IMR-90 (cell line): Measurements from ENCODE around the gene ACOX3. TPM values are rescaled to one million over a fixed set of nuclear protein-coding genes. Genes with fewer than 3 reads are reported as not detected.

Experiments
- ATAC-seq: fragments of 200-7000 bp; cut with Tn5 transposase; 2 replicates; pipeline ENCODE4 v1.9.1; 2020; ENCODE audit warnings: low read depth, mild to moderate bottlenecking, moderate library complexity
- BruUV-seq: library from RNA; stranded (reverse); fragments of 400-500 nt; replicated peaks from 2 replicates; lab custom pipeline; 2021; lab: Mats Ljungman, UMichigan
- CTCF ChIA-PET: fragments of 300-600 bp; formaldehyde crosslinking; extraction: SDS; loops from one replicate; lab custom pipeline; 2021; ENCODE audit warnings: antibody characterized with exemption; lab: Yijun Ruan, JAX
- POLR2A ChIA-PET: fragments of 300-600 bp; sonication (Branson Sonifier 250); formaldehyde crosslinking; loops from one replicate; lab custom pipeline; 2022; ENCODE audit warnings: antibody characterized with exemption; ENCODE audit not compliant: unreplicated experiment; lab: Charles Lee
- DNase-seq: peaks from one replicate; pipeline ENCODE4 v3.0.0; 2013
- H2AFZ ChIP-seq: replicated peaks from 2 replicates; pipeline ENCODE3; 2013; ENCODE audit warnings: low read length, mild to moderate bottlenecking; ENCODE audit not compliant: poor library complexity
- H2AK5ac ChIP-seq: 2 replicates; pipeline ENCODE4 v1.6.1; 2013; ENCODE audit warnings: low read depth, low read length, inconsistent platforms
- H2AK9ac ChIP-seq: replicated peaks from 2 replicates; pipeline ENCODE3; 2013; ENCODE audit warnings: mild to moderate bottlenecking, low read depth, low read length, moderate library complexity; ENCODE audit not compliant: poor library complexity
- H2BK120ac ChIP-seq: 2 replicates; pipeline ENCODE4 v1.6.1; 2013; ENCODE audit warnings: low read depth, low read length, inconsistent platforms
- H2BK15ac ChIP-seq: 3 replicates; pipeline ENCODE4 v1.6.1; 2013; ENCODE audit warnings: low read depth, low read length, inconsistent platforms
- H2BK20ac ChIP-seq: 2 replicates; pipeline ENCODE4 v1.6.1; 2013; ENCODE audit warnings: low read depth, mild to moderate bottlenecking, inconsistent platforms, low read length, moderate library complexity
- H2BK5ac ChIP-seq: 2 replicates; pipeline ENCODE4 v1.6.1; 2013; ENCODE audit warnings: mild to moderate bottlenecking, low read depth, low read length, inconsistent platforms; ENCODE audit not compliant: poor library complexity, severe bottlenecking
- H3K14ac ChIP-seq: replicated peaks from 2 replicates; pipeline ENCODE4 v1.6.1; 2013; ENCODE audit warnings: low read depth, low read length, inconsistent platforms
- H3K18ac ChIP-seq: 2 replicates; pipeline ENCODE4 v1.6.1; 2013; ENCODE audit warnings: low read depth, low read length, control low read depth
- H3K23ac ChIP-seq: 2 replicates; pipeline ENCODE4 v1.6.1; 2013; ENCODE audit warnings: low read depth, low read length, inconsistent platforms
- H3K27ac ChIP-seq: 2 replicates; pipeline ENCODE4 v1.5.1; 2013; ENCODE audit warnings: mild to moderate bottlenecking, control low read depth, low read length; ENCODE audit not compliant: insufficient read depth
- H3K27me3 ChIP-seq: 2 replicates; pipeline ENCODE4 v1.6.1; 2013; ENCODE audit warnings: low read length; ENCODE audit not compliant: control insufficient read depth, insufficient read depth
- H3K36me3 ChIP-seq: 2 replicates; pipeline ENCODE4 v1.6.1; 2013; ENCODE audit warnings: low read length, mixed read lengths; ENCODE audit not compliant: control insufficient read depth, insufficient read depth
- H3K4ac ChIP-seq: 2 replicates; pipeline ENCODE4 v1.6.1; 2013; ENCODE audit warnings: low read depth, low read length, inconsistent platforms
- H3K4me1 ChIP-seq: 2 replicates; pipeline ENCODE4 v1.6.1; 2013; ENCODE audit warnings: low read length, mixed read lengths; ENCODE audit not compliant: control insufficient read depth, insufficient read depth
- H3K4me2 ChIP-seq: 2 replicates; pipeline ENCODE4 v1.6.1; 2013; ENCODE audit warnings: low read depth, mild to moderate bottlenecking, control low read depth, low read length, moderate library complexity
- H3K4me3 ChIP-seq: 2 replicates; pipeline ENCODE4 v1.5.1; 2013; ENCODE audit warnings: low read depth, mild to moderate bottlenecking, control low read depth, low read length, moderate library complexity; ENCODE audit not compliant: insufficient read depth
- H3K56ac ChIP-seq: 2 replicates; pipeline ENCODE4 v1.6.1; 2013; ENCODE audit warnings: low read length, inconsistent platforms; ENCODE audit not compliant: insufficient read depth; ENCODE audit errors: extremely low read depth
- H3K79me1 ChIP-seq, 2 experiments: 2 replicates each; pipeline ENCODE4 v1.6.1; 2013; ENCODE audit warnings: low read length in 2 of 2, inconsistent platforms in 1 of 2, low read depth in 1 of 2
- H3K9ac ChIP-seq: 2 replicates; pipeline ENCODE4 v1.6.1; 2013; ENCODE audit warnings: low read depth, low read length, control low read depth
- H3K9me1 ChIP-seq: 2 replicates; pipeline ENCODE4 v1.6.1; 2013; ENCODE audit warnings: low read length, inconsistent platforms; ENCODE audit not compliant: insufficient read depth
- H3K9me3 ChIP-seq: 2 replicates; pipeline ENCODE4 v1.6.1; 2013; ENCODE audit warnings: low read length; ENCODE audit not compliant: control insufficient read depth, insufficient read depth
- H4K20me1 ChIP-seq: 2 replicates; pipeline ENCODE4 v1.6.1; 2013; ENCODE audit warnings: low read length, inconsistent platforms; ENCODE audit not compliant: insufficient read depth
- H4K5ac ChIP-seq: 2 replicates; pipeline ENCODE4 v1.6.1; 2013; ENCODE audit warnings: mild to moderate bottlenecking, low read depth, low read length, control low read depth
- H4K8ac ChIP-seq, 2 experiments: 2 replicates each; pipeline ENCODE4 v1.6.1; 2013; ENCODE audit warnings: low read depth in 2 of 2, low read length in 2 of 2, control low read depth in 1 of 2, inconsistent platforms in 1 of 2
- H4K91ac ChIP-seq: 2 replicates; pipeline ENCODE4 v1.6.1; 2013; ENCODE audit warnings: low read depth, low read length, inconsistent platforms; ENCODE audit not compliant: insufficient read depth
- BHLHE40 ChIP-seq: fragments of 150-350 bp; IDR thresholded peaks from 2 replicates; pipeline ENCODE4 v1.6.1; 2016; ENCODE audit warnings: mild to moderate bottlenecking, low read depth, low read length
- CEBPB ChIP-seq: IDR thresholded peaks from 2 replicates; pipeline ENCODE4 v1.6.1; 2012; ENCODE audit warnings: low read depth, low read length, improper control_type of control experiment
- CTCF ChIP-seq: conservative IDR thresholded peaks from 2 replicates; pipeline ENCODE4 v1.5.1; 2012; ENCODE audit warnings: mild to moderate bottlenecking, low read depth, low read length, improper control_type of control experiment
- ELK1 ChIP-seq: fragments of 150-350 bp; IDR thresholded peaks from 2 replicates; pipeline ENCODE4 v1.6.1; 2016; ENCODE audit warnings: low read depth, mild to moderate bottlenecking, low read length, moderate library complexity, borderline replicate concordance
- FOS ChIP-seq: fragments of 150-350 bp; IDR thresholded peaks from 2 replicates; pipeline ENCODE4 v1.6.1; 2016; ENCODE audit warnings: low read depth, low read length
- MAFK ChIP-seq: IDR thresholded peaks from 2 replicates; pipeline ENCODE4 v1.6.1; 2012; ENCODE audit warnings: low read depth, low read length, improper control_type of control experiment
- MAZ ChIP-seq: IDR thresholded peaks from 2 replicates; pipeline ENCODE4 v1.6.1; 2012; ENCODE audit warnings: low read depth, mild to moderate bottlenecking, low read length, improper control_type of control experiment, moderate library complexity, borderline replicate concordance
- MXI1 ChIP-seq: IDR thresholded peaks from 2 replicates; pipeline ENCODE4 v1.6.1; 2012; ENCODE audit warnings: low read depth, mild to moderate bottlenecking, low read length, moderate library complexity, borderline replicate concordance
- NFE2L2 ChIP-seq: fragments of 150-350 bp; IDR thresholded peaks from 2 replicates; pipeline ENCODE4 v1.6.1; 2016; ENCODE audit warnings: low read depth, mild to moderate bottlenecking, low read length
- POLR2A ChIP-seq: IDR thresholded peaks from 2 replicates; pipeline ENCODE4 v1.6.1; 2012; ENCODE audit warnings: mild to moderate bottlenecking, low read depth, low read length
- RAD21 ChIP-seq: IDR thresholded peaks from 2 replicates; pipeline ENCODE4 v1.6.1; 2012; ENCODE audit warnings: low read length, improper control_type of control experiment
- RCOR1 ChIP-seq: IDR thresholded peaks from 2 replicates; pipeline ENCODE4 v1.6.1; 2012; ENCODE audit warnings: mild to moderate bottlenecking, low read length, improper control_type of control experiment; ENCODE audit not compliant: insufficient replicate concordance
- RFX5 ChIP-seq: IDR thresholded peaks from 2 replicates; pipeline ENCODE4 v1.8.0; 2012; ENCODE audit warnings: low read depth, mild to moderate bottlenecking, low read length, moderate library complexity
- SMC3 ChIP-seq: fragments of 150-350 bp; IDR thresholded peaks from 2 replicates; pipeline ENCODE4 v1.6.1; 2016; ENCODE audit warnings: low read depth, mild to moderate bottlenecking, antibody characterized with exemption, low read length, moderate library complexity
- WGBS, 2 experiments: methylation state at CpG; one replicate each; pipeline versions ENCODE4 v1.1.5 to v1.1.7; 2013; ENCODE audit warnings: missing lambda C conversion rate in 2 of 2; ENCODE audit not compliant: insufficient read length in 1 of 2; ENCODE audit errors: extremely low coverage in 2 of 2; 5-methylcytosine and 5-hydroxymethylcytosine counted together
- dilution Hi-C: fragments of 300-500 bp; cut with HindIII; formaldehyde crosslinking; loops from one replicate; pipeline ENCODE4 v1.14.3; 2018; ENCODE audit warnings: low sequenced_read_pairs; ENCODE audit not compliant: unreplicated experiment
- in situ Hi-C: fragments of 300-500 bp; cut with MboI; formaldehyde crosslinking; loops from 3 replicates; pipeline ENCODE4 v1.14.3; 2019; ENCODE audit warnings: low sequenced_read_pairs, inconsistent platforms, mixed read lengths
- intact Hi-C: fragments of 100-400 bp; cut with micrococcal nuclease; formaldehyde crosslinking; loops from 2 replicates; pipeline ENCODE4 v1.10.0; 2022
- polyA plus RNA-seq, 3 experiments: library from polyadenylated mRNA; depleted of rRNA; stranded (reverse); fragments of >200 nt; gene quantifications; 2 replicates each; pipeline ENCODE4 v1.2.3, GENCODE V29; 2012; ENCODE audit warnings: low replicate concordance in 1 of 3
- total RNA-seq: library from RNA; depleted of rRNA; stranded (reverse); fragments of >200 nt; gene quantifications from 2 replicates; pipeline ENCODE4 v1.2.3, GENCODE V29; 2012

Gene ACOX3
- total and polyA plus RNA-seq, 2 of the 4 experiments (the other 2 are of a cell fraction) = 15.2 to 25.8 TPM

- ATAC-seq = no peak
- peaks cover 0 to 4% of the 10 kb centered on the region in 2 experiments; a peak in 1 of 4 replicates for H3K79me1 ChIP-seq
Observed at GRCh38 chr4:8385611-8386010, 54.9 kb downstream of the ACOX3 start.

More at GRCh38 chr4:8385611-8386010, 54.9 kb downstream of the ACOX3 start:
- no peak overlapping the region for H2BK15ac ChIP-seq
- dilution Hi-C loops (no loop called here), in situ Hi-C loops (no loop called here), intact Hi-C loops (no loop called here)
- no peak overlapping the region for H2BK20ac ChIP-seq
- no peaks in the 10 kb centered on the region for H3K27me3 ChIP-seq
- no peak overlapping the region for H2AK5ac ChIP-seq
- no peak overlapping the region for H4K91ac ChIP-seq
- H2BK5ac ChIP-seq = no peak overlapping the region
- H3K4me1 ChIP-seq = peaks cover 2% of the 10 kb centered on the region; the same call in 1 of the 2 replicates
- H3K4ac ChIP-seq = no peak overlapping the region
- H3K23ac ChIP-seq = no peak overlapping the region
- no peak overlapping the region for H3K14ac ChIP-seq
- DNase-seq = no peak
- no peak overlapping the region for H3K9ac ChIP-seq
- CTCF ChIA-PET = interaction anchor here (0.7 kb wide), 1 partner anchor 9 kb away, joined by 4 read pairs; no protein-coding TSS in a partner anchor
- H3K4me2 ChIP-seq = no peak overlapping the region
- no peak overlapping the region for H3K56ac ChIP-seq
- H3K27ac ChIP-seq = no peak overlapping the region
- no peak overlapping the region for H4K5ac ChIP-seq
- BruUV-seq = no TSS peak
- no peak overlapping the region for H3K4me3 ChIP-seq
- H3K9me3 ChIP-seq = no peaks in the 10 kb centered on the region
- 40% methylated on average over 1 of the region's 11 CpGs; no CpG with 5 or more reads in 1 of the 2 experiments for WGBS, 2 experiments
- POLR2A ChIA-PET = no interaction called here
- H3K9me1 ChIP-seq = peaks cover 10% of the 10 kb centered on the region; the same call in 1 of the 2 replicates
- peaks cover 42% of the 10 kb centered on the region; the same call in 1 of the 2 replicates for H3K36me3 ChIP-seq
- peaks cover 10% of the 10 kb centered on the region; the same call in 1 of the 2 replicates for H4K20me1 ChIP-seq
- no peak overlapping the region for H2AK9ac ChIP-seq
- H2AFZ ChIP-seq = no peak overlapping the region
- TF ChIP-seq FOS (no peak), SMC3 (no peak), RAD21 (no peak), RFX5 (no peak), MAFK (no peak), ELK1 (no peak), MXI1 (no peak), RCOR1 (no peak), MAZ (no peak), BHLHE40 (no peak), CTCF (no peak), NFE2L2 (no peak), CEBPB (no peak), POLR2A (no peak)
- no peak overlapping the region for H2BK120ac ChIP-seq
- H4K8ac ChIP-seq = no peak overlapping the region
- H3K18ac ChIP-seq = no peak overlapping the region
